ENCODE results near the gene IRF8. TPM values are rescaled to one million over a fixed set of nuclear protein-coding genes. Genes with fewer than 3 reads are reported as not detected.

IRF8 gene
- total RNA-seq, 1 donor from 2014 or later: not detected

DNA sequence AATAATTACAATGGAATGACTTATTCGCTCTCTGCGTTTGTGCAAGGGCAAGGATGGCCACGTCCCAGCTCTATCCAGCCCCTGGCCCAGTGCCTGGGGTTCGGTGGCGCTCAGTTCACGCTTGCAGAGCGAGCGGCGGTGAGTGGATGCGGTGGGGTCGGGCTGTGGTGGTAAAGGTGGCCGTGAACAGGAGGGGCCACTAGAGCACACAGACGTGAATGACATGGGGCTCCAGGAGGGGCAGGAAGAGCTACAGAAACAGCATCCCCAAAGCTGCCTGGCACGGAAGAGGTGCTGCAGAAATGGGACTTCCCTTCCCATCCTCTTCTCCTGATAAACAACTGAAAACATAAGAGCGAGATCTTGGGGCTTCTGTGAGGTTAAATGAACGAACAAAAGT is 28.4 kb downstream of the IRF8 start:
- TF ChIP-seq, protein P1, sequence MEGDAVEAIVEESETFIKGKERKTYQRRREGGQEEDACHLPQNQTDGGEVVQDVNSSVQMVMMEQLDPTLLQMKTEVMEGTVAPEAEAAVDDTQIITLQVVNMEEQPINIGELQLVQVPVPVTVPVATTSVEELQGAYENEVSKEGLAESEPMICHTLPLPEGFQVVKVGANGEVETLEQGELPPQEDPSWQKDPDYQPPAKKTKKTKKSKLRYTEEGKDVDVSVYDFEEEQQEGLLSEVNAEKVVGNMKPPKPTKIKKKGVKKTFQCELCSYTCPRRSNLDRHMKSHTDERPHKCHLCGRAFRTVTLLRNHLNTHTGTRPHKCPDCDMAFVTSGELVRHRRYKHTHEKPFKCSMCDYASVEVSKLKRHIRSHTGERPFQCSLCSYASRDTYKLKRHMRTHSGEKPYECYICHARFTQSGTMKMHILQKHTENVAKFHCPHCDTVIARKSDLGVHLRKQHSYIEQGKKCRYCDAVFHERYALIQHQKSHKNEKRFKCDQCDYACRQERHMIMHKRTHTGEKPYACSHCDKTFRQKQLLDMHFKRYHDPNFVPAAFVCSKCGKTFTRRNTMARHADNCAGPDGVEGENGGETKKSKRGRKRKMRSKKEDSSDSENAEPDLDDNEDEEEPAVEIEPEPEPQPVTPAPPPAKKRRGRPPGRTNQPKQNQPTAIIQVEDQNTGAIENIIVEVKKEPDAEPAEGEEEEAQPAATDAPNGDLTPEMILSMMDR (IDR thresholded peaks at IDR 0.05; ENCODE audit: insufficient read depth, low read length, severe bottlenecking): no peak
- Histone ChIP-seq H3K4me3 (ENCODE audit: low read depth, low read length) (no peak overlapping the region), H3K27me3 (ENCODE audit: control insufficient read depth, insufficient read depth, low read length) (peaks cover 1% of the 10 kb centered on the region), H3K36me3 (ENCODE audit: control insufficient read depth, insufficient read depth, low read length) (no peaks in the 10 kb centered on the region)
- FAIRE-seq (no peak), DNase-seq (ENCODE audit: low read depth) (no peak)

DNA sequence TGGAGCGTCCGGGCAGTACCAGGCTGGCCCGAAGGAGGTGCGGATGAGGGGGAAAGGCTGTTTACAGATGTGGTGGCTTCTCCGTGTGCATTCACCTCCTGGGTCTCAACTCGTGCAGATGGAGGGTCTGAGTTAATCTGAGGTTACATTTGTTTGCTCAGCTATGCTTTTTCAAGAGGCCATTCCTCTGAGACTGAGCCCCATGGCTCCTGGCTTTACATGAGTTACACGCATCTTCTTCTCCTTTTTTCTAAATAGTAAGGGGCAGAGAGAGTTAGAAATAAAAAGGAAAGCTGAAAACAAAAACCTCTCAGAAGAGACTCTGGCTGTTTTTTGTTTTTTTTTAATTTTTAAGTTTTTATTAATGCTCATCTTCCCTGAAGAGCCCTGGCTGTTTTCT is 29.0 kb downstream of the IRF8 start:
- DNase-seq (ENCODE audit: low read depth): no peak
- TF ChIP-seq, protein P1 (IDR thresholded peaks at IDR 0.05; ENCODE audit: insufficient read depth, low read length, severe bottlenecking): no peak
- FAIRE-seq: no peak
- H3K4me3 ChIP-seq (ENCODE audit: low read depth, low read length): no peak overlapping the region
- H3K36me3 ChIP-seq (ENCODE audit: control insufficient read depth, insufficient read depth, low read length): no peaks in the 10 kb centered on the region
- H3K27me3 ChIP-seq (ENCODE audit: control insufficient read depth, insufficient read depth, low read length): peaks cover 1% of the 10 kb centered on the region

DNA sequence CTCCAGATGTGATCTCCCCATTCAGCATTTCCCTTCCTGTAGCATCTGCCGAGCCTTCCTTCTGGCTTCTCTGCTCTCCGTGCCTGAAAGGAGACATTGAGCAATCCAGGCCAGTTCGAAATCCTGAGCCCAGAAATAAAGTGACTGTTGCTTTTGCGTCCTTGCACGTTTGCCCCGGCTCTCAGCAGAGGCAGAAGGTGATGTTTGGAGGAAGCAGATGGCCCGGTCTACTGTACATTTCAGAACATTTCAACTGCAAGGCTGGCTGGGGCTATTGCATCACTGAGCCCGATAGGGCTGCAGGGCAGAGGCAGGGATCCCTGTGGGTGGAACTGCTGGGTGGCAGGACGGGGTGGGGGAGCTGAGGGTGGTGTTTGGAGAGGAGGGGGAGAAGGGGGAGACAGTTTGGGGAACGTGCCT is 29.4 kb downstream of the IRF8 start:
- DNase-seq (ENCODE audit: low read depth) (no peak), FAIRE-seq (no peak)
- TF ChIP-seq, protein P1 (IDR thresholded peaks at IDR 0.05; ENCODE audit: insufficient read depth, low read length, severe bottlenecking): no peak
- H3K36me3 ChIP-seq (ENCODE audit: control insufficient read depth, insufficient read depth, low read length): no peaks in the 10 kb centered on the region
- no peak overlapping the region for H3K4me3 ChIP-seq (ENCODE audit: low read depth, low read length)
- peaks cover 1% of the 10 kb centered on the region for H3K27me3 ChIP-seq (ENCODE audit: control insufficient read depth, insufficient read depth, low read length)

DNA sequence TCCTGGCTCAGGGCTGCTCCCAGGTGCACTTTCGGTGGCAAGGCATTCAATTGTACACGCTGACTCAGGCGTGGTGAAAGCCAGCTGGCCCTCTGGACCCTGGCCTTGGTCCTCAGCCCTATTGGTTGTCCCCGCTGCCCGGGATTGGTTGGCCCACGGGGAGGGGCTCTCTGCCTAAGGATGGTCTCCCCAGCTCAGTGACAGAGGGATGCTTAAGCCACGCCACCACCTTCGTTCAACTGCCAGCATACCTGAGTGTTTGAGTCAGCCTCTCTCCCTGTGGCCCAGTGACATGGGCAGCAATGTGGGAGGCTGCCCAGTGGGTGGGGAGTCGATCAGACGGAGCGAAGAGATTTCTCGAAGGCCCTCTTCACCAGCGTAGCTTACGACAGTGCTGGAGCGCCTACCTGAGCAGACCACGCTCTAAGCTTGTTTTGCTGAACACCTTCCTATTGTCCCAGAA is 30.3 kb downstream of the IRF8 start:
- FAIRE-seq: no peak
- TF ChIP-seq, protein P1 (IDR thresholded peaks at IDR 0.05; ENCODE audit: insufficient read depth, low read length, severe bottlenecking): no peak
- DNase-seq (ENCODE audit: low read depth): no peak
- no peaks in the 10 kb centered on the region for H3K36me3 ChIP-seq (ENCODE audit: control insufficient read depth, insufficient read depth, low read length)
- H3K4me3 ChIP-seq (ENCODE audit: low read depth, low read length): no peak overlapping the region
- peaks cover 1% of the 10 kb centered on the region for H3K27me3 ChIP-seq (ENCODE audit: control insufficient read depth, insufficient read depth, low read length)

DNA sequence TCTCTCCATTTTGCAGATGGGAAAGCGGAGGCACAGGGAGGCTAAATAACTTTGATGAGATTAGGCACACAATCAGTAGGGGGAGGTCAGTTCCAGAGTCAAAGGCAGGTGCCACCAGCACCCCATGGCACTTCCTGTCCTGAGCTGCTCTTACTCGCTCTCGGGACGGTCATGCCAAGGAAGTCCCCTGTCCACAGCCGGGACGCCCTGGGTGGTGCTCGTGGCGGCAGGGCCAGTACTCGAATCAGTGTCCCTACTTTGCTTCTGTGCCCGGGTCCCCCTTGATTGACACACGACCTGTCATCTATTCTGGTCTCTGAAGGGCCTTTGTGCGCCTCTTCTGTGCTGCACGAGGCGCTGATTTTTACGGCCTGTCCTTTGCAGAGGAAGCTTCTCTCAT is 31.3 kb downstream of the IRF8 start:
- Histone ChIP-seq H3K4me3 (ENCODE audit: low read depth, low read length) (no peak overlapping the region), H3K27me3 (ENCODE audit: control insufficient read depth, insufficient read depth, low read length) (peaks cover 1% of the 10 kb centered on the region), H3K36me3 (ENCODE audit: control insufficient read depth, insufficient read depth, low read length) (no peaks in the 10 kb centered on the region)
- no peak for FAIRE-seq
- no peak for DNase-seq (ENCODE audit: low read depth)
- TF ChIP-seq, protein P1 (IDR thresholded peaks at IDR 0.05; ENCODE audit: insufficient read depth, low read length, severe bottlenecking): no peak

Measured in bronchial epithelial cell (primary cell).